HEK293 (cell line): ENCODE results near the gene PLEK2.

ENCODE experiments used
- KLF10 ChIP-seq: fragments of 450-650 bp; IDR thresholded peaks from 2 replicates; pipeline ENCODE4 v1.5.1; 2018; ENCODE audit warnings: missing biosample characterization, mild to moderate bottlenecking, missing genetic modification characterization
- PRDM2 ChIP-seq: fragments of 450-650 bp; formaldehyde crosslinking; IDR thresholded peaks from 2 replicates; pipeline ENCODE4 v1.5.1; 2016; ENCODE audit warnings: missing biosample characterization, missing genetic modification characterization, borderline replicate concordance
- SALL2 ChIP-seq: fragments of 450-650 bp; formaldehyde crosslinking; IDR thresholded peaks from 2 replicates; pipeline ENCODE4 v1.5.0; 2017; ENCODE audit warnings: missing biosample characterization, mild to moderate bottlenecking, missing genetic modification characterization, borderline replicate concordance
- ZBTB10 ChIP-seq: fragments of 450-650 bp; formaldehyde crosslinking; IDR thresholded peaks from 2 replicates; pipeline ENCODE4 v1.5.1; 2016; ENCODE audit warnings: missing biosample characterization, missing genetic modification characterization
- ZBTB21 ChIP-seq: fragments of 450-650 bp; formaldehyde crosslinking; IDR thresholded peaks from 2 replicates; pipeline ENCODE4 v1.5.1; 2017; ENCODE audit warnings: missing biosample characterization, missing genetic modification characterization
- ZBTB49 ChIP-seq: fragments of 450-650 bp; formaldehyde crosslinking; IDR thresholded peaks from 2 replicates; pipeline ENCODE4 v1.5.1; 2016; ENCODE audit warnings: missing biosample characterization, missing genetic modification characterization, low read depth
- ZNF292 ChIP-seq: fragments of 450-650 bp; formaldehyde crosslinking; IDR thresholded peaks from 2 replicates; pipeline ENCODE4 v1.5.1; 2016; ENCODE audit warnings: low read depth, missing biosample characterization, missing genetic modification characterization, borderline replicate concordance
- ZNF335 ChIP-seq: fragments of 450-650 bp; formaldehyde crosslinking; conservative IDR thresholded peaks from 2 replicates; pipeline ENCODE4 v1.5.1; 2016; ENCODE audit warnings: missing biosample characterization, missing genetic modification characterization
- ZNF350 ChIP-seq: fragments of 450-650 bp; formaldehyde crosslinking; IDR thresholded peaks from 2 replicates; pipeline ENCODE4 v1.5.0; 2017; ENCODE audit warnings: missing biosample characterization, mild to moderate bottlenecking, missing genetic modification characterization
- ZNF391 ChIP-seq: fragments of 450-650 bp; formaldehyde crosslinking; IDR thresholded peaks from 2 replicates; pipeline ENCODE4 v1.5.1; 2016; ENCODE audit warnings: low read depth, missing biosample characterization, missing genetic modification characterization, borderline replicate concordance
- ZNF398 ChIP-seq: fragments of 450-650 bp; formaldehyde crosslinking; IDR thresholded peaks from 2 replicates; pipeline ENCODE4 v1.5.1; 2017; ENCODE audit warnings: missing biosample characterization, missing genetic modification characterization
- ZNF423 ChIP-seq: fragments of 450-650 bp; formaldehyde crosslinking; IDR thresholded peaks from 2 replicates; pipeline ENCODE4 v1.5.1; 2016; ENCODE audit warnings: missing biosample characterization, missing genetic modification characterization
- ZNF501 ChIP-seq: fragments of 450-650 bp; formaldehyde crosslinking; IDR thresholded peaks from 2 replicates; pipeline ENCODE4 v1.5.1; 2016; ENCODE audit warnings: missing biosample characterization, missing genetic modification characterization
- ZNF518A ChIP-seq: fragments of 450-650 bp; formaldehyde crosslinking; conservative IDR thresholded peaks from 2 replicates; pipeline ENCODE4 v1.5.1; 2016; ENCODE audit warnings: low read depth, missing biosample characterization, missing genetic modification characterization
- ZNF623 ChIP-seq: fragments of 450-650 bp; formaldehyde crosslinking; IDR thresholded peaks from 2 replicates; pipeline ENCODE4 v1.5.1; 2016; ENCODE audit warnings: missing biosample characterization, missing genetic modification characterization
- ZNF792 ChIP-seq: fragments of 450-650 bp; formaldehyde crosslinking; IDR thresholded peaks from 2 replicates; pipeline ENCODE4 v1.5.1; 2016; ENCODE audit warnings: missing biosample characterization, missing genetic modification characterization
- ZNF830 ChIP-seq: fragments of 450-650 bp; IDR thresholded peaks from 2 replicates; pipeline ENCODE4 v1.5.0; 2018; ENCODE audit warnings: missing biosample characterization, missing genetic modification characterization, low read depth, mild to moderate bottlenecking, moderate library complexity
- ZNF837 ChIP-seq: fragments of 450-650 bp; formaldehyde crosslinking; IDR thresholded peaks from 2 replicates; pipeline ENCODE4 v1.5.1; 2016; ENCODE audit warnings: missing biosample characterization, missing genetic modification characterization

PLEK2 gene

GRCh38 chr14:67413806-67414769 lies 2.1 kb upstream of the PLEK2 start (continued):
- TF ChIP-seq PRDM2 (tag by site-specific recombination) (no peak), ZNF501 (tag by site-specific recombination) (no peak), ZBTB21 (tag by site-specific recombination) (peak; percentile 36; the same call in 1 of the 2 replicates), ZNF423 (0 out of 2 replicates have a peak, but pooled peaks have one; percentile 17), ZBTB10 (0 out of 2 replicates have a peak, but pooled peaks have one; percentile 53), ZNF837 (no peak), ZNF623 (tag by site-specific recombination) (no peak), ZNF335 (tag by site-specific recombination) (peak; percentile 67), ZNF398 (tag by site-specific recombination) (peak; percentile 87), ZNF518A (tag by site-specific recombination) (peak; percentile 61), ZNF391 (no peak), ZNF350 (no peak), SALL2 (tag by site-specific recombination) (no peak), ZNF830 (tag by site-specific recombination) (no peak), ZNF292 (tag by site-specific recombination) (no peak), ZNF792 (tag by site-specific recombination) (no peak), ZBTB49 (tag by site-specific recombination) (no peak), KLF10 (tag by site-specific recombination) (peak; percentile 41; the same call in 1 of the 2 replicates)
